ENCODE data around the gene CHST15. TPM values are rescaled to one million over a fixed set of nuclear protein-coding genes. Genes with fewer than 3 reads are reported as not detected.

CHST15 gene
- total and polyA plus RNA-seq, 2 of the 13 experiments (the other 11 are each of a cell fraction or from before 2014, with no cell fraction given), result 1.4 to 94.7 TPM

DNA sequence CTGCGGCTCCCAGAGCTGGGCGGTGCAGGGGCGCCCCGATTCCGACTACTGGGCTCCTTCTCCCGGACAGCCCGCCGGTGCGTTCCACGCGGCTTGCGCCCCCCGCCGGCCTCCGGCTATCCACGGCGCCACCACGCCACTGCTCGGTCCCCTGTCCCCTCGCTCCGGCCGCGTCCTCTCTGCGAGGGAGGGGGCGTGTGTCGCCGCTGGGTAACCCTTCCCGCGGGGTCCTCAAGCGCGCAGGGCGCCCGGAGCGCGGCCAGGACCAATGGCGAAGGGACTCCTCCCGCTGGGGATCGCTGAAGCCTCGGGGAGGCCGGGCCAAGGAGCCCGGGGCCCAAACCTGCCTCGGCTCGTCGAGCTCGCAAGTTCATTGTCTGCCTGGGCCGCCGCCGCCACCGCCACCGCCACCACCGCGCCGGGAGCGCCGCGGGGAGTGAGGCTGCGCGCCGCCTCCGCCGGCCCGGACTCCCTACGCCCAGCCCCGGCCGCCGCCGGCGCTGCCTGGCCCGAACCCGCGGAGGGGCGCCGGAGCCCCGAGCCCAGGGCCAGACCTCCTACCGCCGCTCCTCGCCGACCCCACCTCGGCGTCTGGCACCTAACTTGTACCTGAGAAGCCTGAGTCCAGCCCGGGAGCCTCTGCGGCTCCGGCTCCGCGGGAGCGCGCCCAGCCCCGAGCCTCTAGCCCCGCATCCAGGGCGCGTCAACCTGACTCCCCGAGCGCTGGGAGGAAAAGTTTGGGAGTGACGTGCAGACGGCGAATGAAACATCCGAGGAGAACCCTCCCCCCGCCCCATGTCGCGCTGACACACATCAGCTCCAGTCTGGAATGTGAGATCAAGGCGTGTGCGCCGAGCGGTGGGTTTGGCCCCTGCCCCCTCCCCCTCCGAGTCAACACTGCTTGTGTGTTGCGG lies at the start of gene CHST15 (continued):
- TF ChIP-seq, protein P1, sequence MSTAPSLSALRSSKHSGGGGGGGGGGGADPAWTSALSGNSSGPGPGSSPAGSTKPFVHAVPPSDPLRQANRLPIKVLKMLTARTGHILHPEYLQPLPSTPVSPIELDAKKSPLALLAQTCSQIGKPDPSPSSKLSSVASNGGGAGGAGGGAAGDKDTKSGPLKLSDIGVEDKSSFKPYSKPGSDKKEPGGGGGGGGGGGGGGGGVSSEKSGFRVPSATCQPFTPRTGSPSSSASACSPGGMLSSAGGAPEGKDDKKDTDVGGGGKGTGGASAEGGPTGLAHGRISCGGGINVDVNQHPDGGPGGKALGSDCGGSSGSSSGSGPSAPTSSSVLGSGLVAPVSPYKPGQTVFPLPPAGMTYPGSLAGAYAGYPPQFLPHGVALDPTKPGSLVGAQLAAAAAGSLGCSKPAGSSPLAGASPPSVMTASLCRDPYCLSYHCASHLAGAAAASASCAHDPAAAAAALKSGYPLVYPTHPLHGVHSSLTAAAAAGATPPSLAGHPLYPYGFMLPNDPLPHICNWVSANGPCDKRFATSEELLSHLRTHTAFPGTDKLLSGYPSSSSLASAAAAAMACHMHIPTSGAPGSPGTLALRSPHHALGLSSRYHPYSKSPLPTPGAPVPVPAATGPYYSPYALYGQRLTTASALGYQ (CRISPR knock-in tag; IDR thresholded peaks at IDR 0.05), result no peak
- TF ChIP-seq ZNF883 (CRISPR knock-in tag; IDR thresholded peaks at IDR 0.05; ENCODE audit: not compliant biosample characterization) (no peak), ZNF136 (CRISPR knock-in tag; IDR thresholded peaks at IDR 0.05; ENCODE audit: low read depth) (no peak), ZNF720 (CRISPR knock-in tag; IDR thresholded peaks at IDR 0.05) (no peak), THAP11 (CRISPR knock-in tag; IDR thresholded peaks at IDR 0.05) (0 out of 2 replicates have a peak, but pooled peaks have one; percentile 14), KMT2B (CRISPR knock-in tag; IDR thresholded peaks at IDR 0.05) (no peak), ZNF749 (CRISPR knock-in tag; IDR thresholded peaks at IDR 0.05; ENCODE audit: borderline replicate concordance) (no peak), ZNF251 (CRISPR knock-in tag; IDR thresholded peaks at IDR 0.05) (no peak), ZNF484 (CRISPR knock-in tag; IDR thresholded peaks at IDR 0.05; ENCODE audit: borderline replicate concordance, low read depth) (no peak), ZNF510 (CRISPR knock-in tag; IDR thresholded peaks at IDR 0.05; ENCODE audit: low read depth) (no peak), CBFB (CRISPR knock-in tag; IDR thresholded peaks at IDR 0.05) (0 out of 2 replicates have a peak, but pooled peaks have one; percentile 42)
- TF ChIP-seq, protein P2, sequence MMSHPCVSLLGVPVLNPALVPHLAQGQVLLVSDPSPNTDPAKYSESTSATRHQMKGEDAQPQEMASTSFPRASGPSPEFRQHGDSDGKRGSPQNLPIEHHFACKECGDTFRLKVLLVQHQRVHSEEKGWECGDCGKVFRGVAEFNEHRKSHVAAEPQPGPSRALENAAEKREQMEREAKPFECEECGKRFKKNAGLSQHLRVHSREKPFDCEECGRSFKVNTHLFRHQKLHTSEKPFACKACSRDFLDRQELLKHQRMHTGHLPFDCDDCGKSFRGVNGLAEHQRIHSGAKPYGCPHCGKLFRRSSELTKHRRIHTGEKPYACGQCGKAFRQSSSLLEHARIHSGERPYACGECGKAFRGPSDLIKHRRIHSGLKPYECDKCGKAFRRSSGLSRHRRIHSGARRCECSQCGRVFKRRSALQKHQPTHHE (CRISPR knock-in tag; IDR thresholded peaks at IDR 0.05; ENCODE audit: borderline replicate concordance), result no peak
- TF ChIP-seq, protein P3, sequence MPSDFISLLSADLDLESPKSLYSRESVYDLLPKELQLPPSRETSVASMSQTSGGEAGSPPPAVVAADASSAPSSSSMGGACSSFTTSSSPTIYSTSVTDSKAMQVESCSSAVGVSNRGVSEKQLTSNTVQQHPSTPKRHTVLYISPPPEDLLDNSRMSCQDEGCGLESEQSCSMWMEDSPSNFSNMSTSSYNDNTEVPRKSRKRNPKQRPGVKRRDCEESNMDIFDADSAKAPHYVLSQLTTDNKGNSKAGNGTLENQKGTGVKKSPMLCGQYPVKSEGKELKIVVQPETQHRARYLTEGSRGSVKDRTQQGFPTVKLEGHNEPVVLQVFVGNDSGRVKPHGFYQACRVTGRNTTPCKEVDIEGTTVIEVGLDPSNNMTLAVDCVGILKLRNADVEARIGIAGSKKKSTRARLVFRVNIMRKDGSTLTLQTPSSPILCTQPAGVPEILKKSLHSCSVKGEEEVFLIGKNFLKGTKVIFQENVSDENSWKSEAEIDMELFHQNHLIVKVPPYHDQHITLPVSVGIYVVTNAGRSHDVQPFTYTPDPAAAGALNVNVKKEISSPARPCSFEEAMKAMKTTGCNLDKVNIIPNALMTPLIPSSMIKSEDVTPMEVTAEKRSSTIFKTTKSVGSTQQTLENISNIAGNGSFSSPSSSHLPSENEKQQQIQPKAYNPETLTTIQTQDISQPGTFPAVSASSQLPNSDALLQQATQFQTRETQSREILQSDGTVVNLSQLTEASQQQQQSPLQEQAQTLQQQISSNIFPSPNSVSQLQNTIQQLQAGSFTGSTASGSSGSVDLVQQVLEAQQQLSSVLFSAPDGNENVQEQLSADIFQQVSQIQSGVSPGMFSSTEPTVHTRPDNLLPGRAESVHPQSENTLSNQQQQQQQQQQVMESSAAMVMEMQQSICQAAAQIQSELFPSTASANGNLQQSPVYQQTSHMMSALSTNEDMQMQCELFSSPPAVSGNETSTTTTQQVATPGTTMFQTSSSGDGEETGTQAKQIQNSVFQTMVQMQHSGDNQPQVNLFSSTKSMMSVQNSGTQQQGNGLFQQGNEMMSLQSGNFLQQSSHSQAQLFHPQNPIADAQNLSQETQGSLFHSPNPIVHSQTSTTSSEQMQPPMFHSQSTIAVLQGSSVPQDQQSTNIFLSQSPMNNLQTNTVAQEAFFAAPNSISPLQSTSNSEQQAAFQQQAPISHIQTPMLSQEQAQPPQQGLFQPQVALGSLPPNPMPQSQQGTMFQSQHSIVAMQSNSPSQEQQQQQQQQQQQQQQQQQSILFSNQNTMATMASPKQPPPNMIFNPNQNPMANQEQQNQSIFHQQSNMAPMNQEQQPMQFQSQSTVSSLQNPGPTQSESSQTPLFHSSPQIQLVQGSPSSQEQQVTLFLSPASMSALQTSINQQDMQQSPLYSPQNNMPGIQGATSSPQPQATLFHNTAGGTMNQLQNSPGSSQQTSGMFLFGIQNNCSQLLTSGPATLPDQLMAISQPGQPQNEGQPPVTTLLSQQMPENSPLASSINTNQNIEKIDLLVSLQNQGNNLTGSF (CRISPR knock-in tag; IDR thresholded peaks at IDR 0.05), result no peak
- TF ChIP-seq, protein P4, sequence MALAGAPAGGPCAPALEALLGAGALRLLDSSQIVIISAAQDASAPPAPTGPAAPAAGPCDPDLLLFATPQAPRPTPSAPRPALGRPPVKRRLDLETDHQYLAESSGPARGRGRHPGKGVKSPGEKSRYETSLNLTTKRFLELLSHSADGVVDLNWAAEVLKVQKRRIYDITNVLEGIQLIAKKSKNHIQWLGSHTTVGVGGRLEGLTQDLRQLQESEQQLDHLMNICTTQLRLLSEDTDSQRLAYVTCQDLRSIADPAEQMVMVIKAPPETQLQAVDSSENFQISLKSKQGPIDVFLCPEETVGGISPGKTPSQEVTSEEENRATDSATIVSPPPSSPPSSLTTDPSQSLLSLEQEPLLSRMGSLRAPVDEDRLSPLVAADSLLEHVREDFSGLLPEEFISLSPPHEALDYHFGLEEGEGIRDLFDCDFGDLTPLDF (CRISPR knock-in tag; IDR thresholded peaks at IDR 0.05), result no peak
- TF ChIP-seq, protein P5, sequence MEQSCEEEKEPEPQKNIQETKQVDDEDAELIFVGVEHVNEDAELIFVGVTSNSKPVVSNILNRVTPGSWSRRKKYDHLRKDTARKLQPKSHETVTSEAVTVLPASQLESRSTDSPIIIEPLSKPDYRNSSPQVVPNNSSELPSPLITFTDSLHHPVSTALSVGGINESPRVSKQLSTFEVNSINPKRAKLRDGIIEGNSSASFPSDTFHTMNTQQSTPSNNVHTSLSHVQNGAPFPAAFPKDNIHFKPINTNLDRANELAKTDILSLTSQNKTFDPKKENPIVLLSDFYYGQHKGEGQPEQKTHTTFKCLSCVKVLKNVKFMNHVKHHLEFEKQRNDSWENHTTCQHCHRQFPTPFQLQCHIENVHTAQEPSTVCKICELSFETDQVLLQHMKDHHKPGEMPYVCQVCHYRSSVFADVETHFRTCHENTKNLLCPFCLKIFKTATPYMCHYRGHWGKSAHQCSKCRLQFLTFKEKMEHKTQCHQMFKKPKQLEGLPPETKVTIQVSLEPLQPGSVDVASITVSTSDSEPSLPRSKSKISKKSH (CRISPR knock-in tag; IDR thresholded peaks at IDR 0.05; ENCODE audit: borderline replicate concordance), result no peak

All from HepG2 (cell line).